ENCODE measurements around the gene RRAGD.

RRAGD gene

DNA sequence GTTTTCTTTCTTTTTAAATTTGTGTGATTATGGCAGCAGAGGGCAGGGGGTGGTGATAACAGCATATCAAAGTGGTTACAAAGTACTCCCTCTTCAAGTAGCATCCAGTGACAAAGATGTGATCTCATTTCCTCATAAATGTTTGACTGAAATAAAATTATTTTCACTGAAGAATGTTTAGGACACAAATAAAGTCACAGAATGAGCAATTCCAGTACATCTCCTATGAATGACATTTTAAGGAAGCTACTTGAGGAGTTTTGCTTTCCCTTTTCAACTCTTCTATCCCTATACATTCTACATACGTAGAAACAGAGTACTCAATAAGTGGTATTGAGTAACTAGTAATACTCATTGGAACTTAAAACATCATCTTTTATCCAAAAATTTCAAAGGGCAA, 83.1 kb downstream of the RRAGD start:
- DNase-seq = no peak

DNA sequence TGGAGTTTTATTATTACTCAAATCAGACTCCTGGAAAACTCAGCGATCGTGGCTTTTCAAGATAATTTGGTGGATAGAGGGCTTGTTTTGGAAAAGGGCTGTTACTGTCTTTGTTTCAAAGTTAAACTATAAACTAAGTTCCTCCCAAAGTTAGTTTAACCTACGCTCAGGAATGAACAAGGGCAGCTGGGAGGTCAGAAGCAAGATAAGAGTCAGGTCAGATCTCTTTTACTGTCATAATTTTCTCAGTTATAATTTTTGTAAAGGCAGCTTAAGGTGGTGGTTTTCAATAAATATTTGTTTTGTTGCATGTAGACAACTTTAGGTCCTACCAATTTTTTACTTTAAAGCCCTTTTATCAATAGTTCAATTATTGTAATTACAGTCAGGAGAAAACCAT, 87.8 kb downstream of the RRAGD start:
- DNase-seq = no peak

DNA sequence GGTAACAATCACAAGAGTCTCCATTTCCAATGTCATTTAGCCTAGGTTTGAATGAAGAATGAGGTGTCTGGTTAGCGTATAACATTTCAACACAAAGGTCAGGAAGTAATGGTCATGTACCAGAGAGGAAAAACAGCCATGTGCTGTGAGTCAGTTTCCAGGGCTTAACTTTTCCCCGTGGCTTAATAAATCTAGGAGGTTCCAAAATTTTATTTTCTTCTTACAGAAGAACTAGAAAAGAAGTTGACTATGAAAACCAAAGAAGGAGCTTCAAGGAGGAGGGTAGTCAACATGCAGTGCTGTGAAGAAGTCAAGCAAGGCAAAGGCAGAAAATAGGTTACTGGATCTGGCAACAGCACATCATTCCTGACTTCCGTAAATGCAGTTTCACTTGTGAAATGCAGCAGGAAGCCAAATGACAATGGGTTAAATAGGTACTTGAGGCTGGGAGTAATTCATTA, 88.5 kb downstream of the RRAGD start:
- no peak for DNase-seq

DNA sequence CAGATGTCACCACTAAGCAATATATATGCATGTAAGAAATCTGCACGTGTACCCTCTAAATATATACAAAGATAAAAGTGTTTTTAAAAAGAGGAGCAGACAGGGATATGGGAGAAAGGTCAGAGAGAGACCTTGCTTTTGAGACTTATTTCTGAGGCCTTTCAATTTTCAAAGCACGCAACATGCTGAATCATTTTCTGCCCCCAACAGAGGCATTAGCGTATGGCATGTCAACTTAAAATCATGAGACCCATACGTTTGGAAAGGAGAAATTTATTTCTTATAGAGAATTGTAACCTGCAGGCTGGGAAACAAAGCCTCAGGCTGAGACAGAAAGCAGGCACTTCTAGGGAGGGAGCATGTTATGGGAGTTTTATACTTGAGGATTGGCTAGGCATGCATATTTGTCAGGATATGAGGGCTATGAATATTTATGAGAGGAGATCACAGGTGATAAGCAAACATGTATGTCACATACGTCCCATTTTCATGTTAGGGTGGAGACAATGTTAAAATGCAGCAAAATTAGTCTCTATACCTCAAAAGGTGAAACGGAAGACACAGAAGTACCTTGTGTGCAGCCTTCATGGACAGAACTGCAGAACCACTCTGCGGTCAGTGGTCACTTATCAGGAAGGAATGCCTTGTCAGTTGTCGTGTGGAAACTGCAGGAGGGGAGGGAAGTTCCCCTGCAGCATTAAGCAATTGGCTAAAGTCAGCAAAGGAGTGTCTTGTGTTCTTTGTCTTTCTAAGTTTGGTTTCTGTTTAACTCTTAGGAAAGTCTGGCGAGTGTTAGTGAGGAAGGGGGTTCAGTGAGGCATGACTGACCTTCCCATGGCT, 90.7 kb downstream of the RRAGD start:
- no peak for DNase-seq

DNA sequence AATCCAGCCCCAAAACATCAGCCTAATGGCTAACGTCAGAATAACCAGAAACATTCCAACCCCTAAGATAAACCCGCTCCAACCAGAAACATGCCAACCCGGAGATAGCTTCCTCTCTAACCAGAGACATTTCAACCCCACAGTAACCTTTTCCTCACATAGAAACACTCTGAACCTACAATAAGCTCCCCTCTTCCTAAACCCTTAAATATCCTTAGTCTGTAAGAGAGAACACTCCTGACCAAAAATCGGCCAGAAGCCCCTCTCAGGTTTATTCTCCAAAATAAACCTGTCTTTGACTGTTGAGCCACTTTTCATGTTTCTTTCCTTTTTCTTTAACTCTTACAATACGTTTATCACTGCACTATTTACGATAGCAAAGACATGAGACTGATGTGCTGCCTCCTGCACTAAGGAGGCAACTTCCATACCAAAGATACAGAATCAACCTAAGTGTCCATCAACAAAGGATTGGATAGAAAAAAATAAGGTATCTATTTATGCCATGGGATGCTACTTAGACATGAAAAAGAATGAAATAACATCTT, 92.0 kb downstream of the RRAGD start:
- DNase-seq = no peak

DNA sequence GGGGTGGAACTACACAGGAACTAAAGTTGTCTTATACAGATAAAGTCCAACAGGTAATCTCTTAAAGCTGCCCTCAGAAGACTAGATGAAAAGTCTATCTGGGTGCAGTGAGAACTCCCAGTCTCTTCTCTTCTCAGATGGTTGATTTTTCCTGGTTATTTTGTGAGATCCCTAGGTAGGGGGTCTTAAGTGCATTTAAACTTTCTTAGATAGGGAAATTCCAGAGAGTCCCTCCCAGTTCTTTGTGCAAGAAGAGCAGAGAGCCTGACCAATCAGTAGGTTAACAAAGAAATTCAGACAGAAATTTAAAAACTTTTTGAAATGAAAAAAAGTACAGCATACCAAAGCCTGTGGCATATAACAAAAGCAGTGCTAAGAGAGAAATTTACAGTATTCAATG, 95.0 kb downstream of the RRAGD start:
- DNase-seq = no peak

DNA sequence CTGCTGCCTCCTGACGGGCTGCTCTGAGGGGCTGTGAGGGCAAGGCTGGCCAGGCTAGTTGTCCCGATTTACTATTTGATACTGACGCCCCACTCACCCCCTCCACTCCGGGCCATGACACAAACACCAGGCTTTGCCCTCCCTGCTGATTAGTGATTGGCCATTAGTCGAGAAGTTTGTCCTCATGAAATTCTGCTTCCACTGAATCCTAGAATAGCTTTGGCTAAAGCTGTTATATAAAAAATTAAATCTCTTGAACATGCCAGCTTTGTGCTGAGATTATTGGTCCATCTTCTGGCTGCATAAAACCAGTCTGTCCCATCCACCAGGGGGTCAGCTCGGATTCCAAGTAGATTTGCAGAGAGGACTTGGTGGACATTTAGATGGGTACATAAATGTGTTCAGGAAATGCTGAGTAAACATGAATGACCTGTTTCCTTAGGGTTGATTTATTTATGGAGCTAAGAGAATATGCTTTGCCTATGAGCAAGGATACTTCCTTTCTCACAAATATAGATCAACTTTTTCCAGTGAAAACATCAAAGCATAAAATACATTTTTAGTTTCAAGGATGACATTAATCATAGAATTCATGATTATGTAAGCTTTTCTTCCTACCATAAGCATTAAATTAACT, 96.7 kb downstream of the RRAGD start, which contains the start of gene GABRR2:
Gene GABRR2 (minus strand): TSS at position 51 of the 637 bp plus-strand sequence. CDS start 134 bp downstream, outside the sequence.
- no peak for DNase-seq

DNA sequence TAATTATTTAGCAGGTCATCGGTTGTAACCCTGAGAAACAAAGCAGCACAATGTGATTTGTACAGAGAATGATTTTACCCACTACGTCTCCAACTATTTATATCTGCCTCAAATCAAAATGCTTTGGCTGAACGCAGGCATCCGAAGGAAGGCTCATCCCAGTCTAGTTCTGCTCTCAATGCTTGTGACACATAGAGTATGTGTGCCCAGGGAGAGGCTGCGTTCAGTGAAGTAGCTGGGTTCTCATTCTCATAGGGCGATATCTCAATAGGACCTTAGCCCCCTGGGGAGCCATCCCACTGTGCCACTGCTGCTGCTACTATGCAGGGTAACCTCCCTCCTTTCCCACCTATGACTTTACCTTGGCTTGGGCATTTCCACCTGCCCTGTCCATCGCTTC, 97.4 kb downstream of the RRAGD start:
- DNase-seq = no peak

All from activated naive CD4-positive, alpha-beta T cell (primary cell).